Thyroid gland (tissue), 4 donors: ENCODE data around the gene IL22RA1. TPM values are rescaled to one million over a fixed set of nuclear protein-coding genes. Genes with fewer than 3 reads are reported as not detected.

Experiments used
- DNase-seq, 2 donors: peaks; one replicate each; pipeline ENCODE4 v3.0.0-alpha.2; 2019
- H3K27ac ChIP-seq, 3 donors: fragments of 200-600 bp; sonication (generic); 1 replicate in 2 of 3; 2 replicates in 1 of 3; pipeline ENCODE4 v1.5.1; 2016 to 2019; ENCODE audit warnings: mild to moderate bottlenecking in 1 of 3, moderate library complexity in 1 of 3
- H3K27me3 ChIP-seq: fragments of 200-600 bp; sonication (generic); one replicate; pipeline ENCODE4 v1.5.1; 2019
- H3K36me3 ChIP-seq, 2 donors: fragments of 200-600 bp; sonication (generic); one replicate each; pipeline ENCODE4 v1.5.1; 2016 to 2019
- H3K4me1 ChIP-seq, 2 donors: fragments of 200-600 bp; sonication (generic); one replicate each; pipeline ENCODE4 v1.5.1; 2017 to 2019
- H3K4me3 ChIP-seq, 3 donors: fragments of 200-600 bp; sonication (generic); replicated peaks in 1 of 3; 1 replicate in 2 of 3; 2 replicates in 1 of 3; pipeline ENCODE4 v1.5.1; 2016; ENCODE audit warnings: mild to moderate bottlenecking in 1 of 3
- H3K9me3 ChIP-seq: fragments of 200-600 bp; sonication (generic); one replicate; pipeline ENCODE4 v1.5.1; 2017
- POLR2A ChIP-seq, 2 donors: fragments of 450-650 bp; IDR thresholded peaks; one replicate each; pipeline ENCODE4 v1.6.1; 2017; ENCODE audit warnings: antibody characterized with exemption in 2 of 2, mild to moderate bottlenecking in 2 of 2, moderate library complexity in 1 of 2
- WGBS, 2 donors: methylation state at CpG; one replicate each; pipeline ENCODE4 v1.1.5; 2017; 5-methylcytosine and 5-hydroxymethylcytosine counted together
- intact Hi-C: fragments of 100-400 bp; cut with DNase I; formaldehyde crosslinking; loops from one replicate; pipeline ENCODE4 v1.15.1; 2023
- total RNA-seq, 4 donors: library from RNA; depleted of rRNA; stranded (reverse); fragments of >200 nt; gene quantifications; one replicate each; pipeline ENCODE4 v1.2.3, GENCODE V29; 2016
- TF ChIP-seq, protein P1 (sequence below), 6 experiments: fragments of 200-600 bp in 3 of 6; fragments of 450-650 bp in 3 of 6; sonication (generic) in 3 of 6; IDR thresholded peaks; one replicate each; pipeline ENCODE4 v1.5.1; 2016 to 2019; ENCODE audit warnings: antibody characterized with exemption in 6 of 6, mild to moderate bottlenecking in 2 of 6, inconsistent platforms in 1 of 6, moderate library complexity in 1 of 6

The IL22RA1 gene
- total RNA-seq, 4 donors from 2014 or later: 1.1 TPM; not detected in 3

DNA sequence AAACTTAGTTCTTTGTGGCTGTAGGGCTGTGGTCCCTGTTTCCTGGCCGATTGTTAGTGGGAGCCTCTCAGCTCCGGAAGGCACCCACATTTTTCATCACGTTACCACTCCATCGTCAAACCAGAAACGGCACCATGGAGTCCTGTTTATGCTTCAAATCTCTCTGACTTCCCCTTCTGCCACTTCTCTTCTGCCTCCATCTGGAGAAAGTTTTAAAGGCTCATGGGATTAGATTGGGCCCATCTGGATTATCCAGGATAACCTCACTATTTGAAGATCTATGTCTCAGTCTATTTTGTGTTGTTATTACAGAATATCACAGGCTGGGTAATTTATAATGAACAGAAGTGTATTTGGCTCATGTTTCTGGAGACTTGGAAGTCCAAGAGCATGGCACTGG is 19.3 kb upstream of the IL22RA1 start:
- no peak for TF ChIP-seq POLR2A (IDR thresholded peaks at IDR 0.05)
- TF ChIP-seq, protein P1, sequence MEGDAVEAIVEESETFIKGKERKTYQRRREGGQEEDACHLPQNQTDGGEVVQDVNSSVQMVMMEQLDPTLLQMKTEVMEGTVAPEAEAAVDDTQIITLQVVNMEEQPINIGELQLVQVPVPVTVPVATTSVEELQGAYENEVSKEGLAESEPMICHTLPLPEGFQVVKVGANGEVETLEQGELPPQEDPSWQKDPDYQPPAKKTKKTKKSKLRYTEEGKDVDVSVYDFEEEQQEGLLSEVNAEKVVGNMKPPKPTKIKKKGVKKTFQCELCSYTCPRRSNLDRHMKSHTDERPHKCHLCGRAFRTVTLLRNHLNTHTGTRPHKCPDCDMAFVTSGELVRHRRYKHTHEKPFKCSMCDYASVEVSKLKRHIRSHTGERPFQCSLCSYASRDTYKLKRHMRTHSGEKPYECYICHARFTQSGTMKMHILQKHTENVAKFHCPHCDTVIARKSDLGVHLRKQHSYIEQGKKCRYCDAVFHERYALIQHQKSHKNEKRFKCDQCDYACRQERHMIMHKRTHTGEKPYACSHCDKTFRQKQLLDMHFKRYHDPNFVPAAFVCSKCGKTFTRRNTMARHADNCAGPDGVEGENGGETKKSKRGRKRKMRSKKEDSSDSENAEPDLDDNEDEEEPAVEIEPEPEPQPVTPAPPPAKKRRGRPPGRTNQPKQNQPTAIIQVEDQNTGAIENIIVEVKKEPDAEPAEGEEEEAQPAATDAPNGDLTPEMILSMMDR (IDR thresholded peaks at IDR 0.05): no peak
- H3K4me3 ChIP-seq: no peak overlapping the region
- intact Hi-C loops: no loop called here
- no peak for DNase-seq
- no peak overlapping the region for H3K27ac ChIP-seq
- WGBS, 2 donors: 84 to 89% methylated on average over 5 of the region's 5 CpGs
- H3K4me1 ChIP-seq: peaks cover 0 to 3% of the 10 kb centered on the region in 2 donors
- no peaks in the 10 kb centered on the region for H3K9me3 ChIP-seq
- no peaks in the 10 kb centered on the region for H3K27me3 ChIP-seq
- H3K36me3 ChIP-seq: peaks cover 0 to 1% of the 10 kb centered on the region in 2 donors

DNA sequence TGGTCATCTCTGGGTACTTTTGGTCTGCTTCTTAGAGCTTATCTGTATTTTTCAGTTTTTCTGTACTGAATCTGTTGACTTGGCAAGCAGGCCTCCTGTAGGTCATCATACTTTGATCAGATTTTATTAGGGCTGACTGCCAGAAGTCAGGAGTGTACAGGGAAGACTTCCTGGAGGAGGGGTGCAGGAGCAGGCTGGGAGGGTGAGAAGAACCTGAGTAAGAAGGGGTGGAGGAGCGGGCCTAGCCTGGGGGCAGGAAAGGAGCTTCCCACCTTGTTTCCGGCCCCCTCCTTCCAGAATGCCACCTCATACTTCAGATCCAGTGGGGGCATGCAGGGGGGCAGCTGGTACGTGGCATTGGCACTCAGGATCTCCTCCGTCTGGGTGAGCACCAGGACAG is 18.3 kb upstream of the IL22RA1 start:
- 87 to 90% methylated on average over 4 of the region's 4 CpGs for WGBS, 2 donors
- Histone ChIP-seq H3K4me3 (no peak overlapping the region), H3K27me3 (no peaks in the 10 kb centered on the region), H3K27ac (no peak overlapping the region), H3K36me3 (peaks cover 3 to 5% of the 10 kb centered on the region in 2 donors), H3K4me1 (peaks cover 0 to 3% of the 10 kb centered on the region in 2 donors), H3K9me3 (no peaks in the 10 kb centered on the region)
- no peak for TF ChIP-seq POLR2A (IDR thresholded peaks at IDR 0.05)
- no peak for DNase-seq
- intact Hi-C loops: no loop called here

DNA sequence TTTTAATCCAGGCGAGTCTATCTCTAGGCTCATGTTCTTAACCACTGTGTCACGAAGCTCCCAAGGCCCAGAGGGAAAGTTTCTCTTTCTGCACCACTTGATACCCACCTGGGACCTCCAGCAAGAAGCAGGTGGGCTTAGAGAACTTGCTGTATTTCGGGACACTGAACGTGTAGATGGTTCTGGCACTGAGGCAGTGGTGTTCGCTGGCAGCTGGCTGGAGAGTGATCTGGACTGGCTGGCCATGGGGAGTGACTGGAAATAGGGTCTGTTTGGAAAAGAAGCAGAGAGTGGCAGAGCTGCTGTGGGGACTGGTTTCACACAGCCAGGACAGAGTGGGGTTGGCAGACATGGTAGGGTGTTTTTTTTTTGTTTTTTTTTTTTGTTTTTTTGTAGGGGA is 16.4 kb upstream of the IL22RA1 start:
- intact Hi-C loops: no loop called here
- Histone ChIP-seq H3K4me3 (no peak overlapping the region), H3K27me3 (no peaks in the 10 kb centered on the region), H3K27ac (no peak overlapping the region), H3K4me1 (peaks cover 8 to 11% of the 10 kb centered on the region in 2 donors), H3K9me3 (no peaks in the 10 kb centered on the region), H3K36me3 (peaks cover 3 to 5% of the 10 kb centered on the region in 2 donors)
- 90 to 93% methylated on average over 5 of the region's 5 CpGs for WGBS, 2 donors
- no peak for DNase-seq
- TF ChIP-seq, protein P1 (IDR thresholded peaks at IDR 0.05): no peak
- TF ChIP-seq POLR2A (IDR thresholded peaks at IDR 0.05): no peak

DNA sequence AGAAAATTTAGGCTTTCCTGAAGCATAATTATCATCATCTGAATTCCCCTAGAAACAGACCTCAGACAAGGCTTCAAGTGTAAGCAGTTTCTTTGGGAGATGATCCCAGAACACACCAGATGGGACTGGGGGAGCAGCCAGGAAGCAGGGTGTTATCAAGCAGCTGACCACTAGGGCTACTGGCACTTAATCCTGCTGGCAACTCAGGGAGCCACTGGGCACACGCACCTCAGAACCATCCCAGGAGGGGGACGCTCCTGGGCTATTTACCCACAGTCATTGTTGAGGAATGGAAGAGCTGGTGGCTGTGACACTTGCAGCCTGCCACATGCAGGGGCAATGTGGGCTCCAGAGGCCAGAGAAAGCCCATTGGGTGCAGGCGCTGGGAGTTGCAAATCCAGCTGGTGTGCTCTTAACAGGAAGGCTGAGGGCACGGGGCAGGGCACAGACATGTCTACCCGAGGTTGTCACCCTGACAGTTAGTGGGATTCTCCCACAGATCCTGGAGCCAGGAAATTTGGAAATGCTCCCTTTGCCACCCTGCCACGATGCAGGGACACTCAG is 15.1 kb upstream of the IL22RA1 start:
- TF ChIP-seq, protein P1 (IDR thresholded peaks at IDR 0.05): no peak
- TF ChIP-seq POLR2A (IDR thresholded peaks at IDR 0.05): no peak
- no peak overlapping the region for H3K27ac ChIP-seq
- no peak for DNase-seq
- no peaks in the 10 kb centered on the region for H3K27me3 ChIP-seq
- intact Hi-C loops: no loop called here
- 67 to 97% methylated on average over 1 to 6 of the region's 6 CpGs for WGBS, 2 donors
- no peak overlapping the region for H3K4me3 ChIP-seq
- peaks cover 3 to 5% of the 10 kb centered on the region in 2 donors for H3K36me3 ChIP-seq
- no peaks in the 10 kb centered on the region for H3K9me3 ChIP-seq
- peaks cover 8% of the 10 kb centered on the region in 2 donors for H3K4me1 ChIP-seq

DNA sequence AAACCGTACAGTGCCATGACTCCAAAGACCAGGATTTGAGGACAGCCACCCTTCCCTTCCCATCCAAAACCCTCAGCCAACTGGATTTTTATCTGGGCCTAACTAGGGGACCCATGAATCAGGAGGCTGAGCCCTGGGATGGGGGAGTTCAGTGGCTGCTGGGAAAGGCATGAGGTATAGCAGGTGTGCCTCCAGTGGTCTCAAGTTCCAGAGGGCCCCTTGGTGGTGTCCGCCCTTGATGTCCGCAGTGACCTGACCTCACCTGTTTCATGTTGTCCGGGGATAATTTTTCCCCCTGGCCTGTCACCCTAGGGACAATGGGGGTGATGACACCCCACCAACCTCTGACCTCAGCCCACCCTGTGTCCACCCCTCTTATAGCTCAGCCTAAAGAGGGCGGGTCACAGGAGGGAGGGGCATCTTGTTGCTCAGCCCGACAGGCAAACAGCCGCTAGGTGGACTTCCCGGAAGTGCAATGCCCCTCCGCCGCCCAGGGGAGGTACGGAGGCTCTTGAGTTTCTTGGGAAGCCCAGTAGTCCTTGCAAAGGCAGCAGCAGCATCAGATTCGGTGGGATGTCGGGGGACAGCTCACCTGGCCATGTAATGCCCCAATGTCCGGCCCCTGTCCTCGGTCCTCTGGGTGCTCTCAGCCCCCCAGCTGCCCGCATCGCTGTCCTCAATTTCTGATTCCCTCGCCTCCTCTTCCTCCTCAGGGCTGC is 13.8 kb upstream of the IL22RA1 start:
- H3K9me3 ChIP-seq: no peaks in the 10 kb centered on the region
- TF ChIP-seq, protein P1 (IDR thresholded peaks at IDR 0.05): no peak
- no peak for TF ChIP-seq POLR2A (IDR thresholded peaks at IDR 0.05)
- no peak overlapping the region for H3K4me3 ChIP-seq
- H3K36me3 ChIP-seq: peaks cover 3 to 5% of the 10 kb centered on the region in 2 donors
- H3K4me1 ChIP-seq: peaks cover 8% of the 10 kb centered on the region in 2 donors
- intact Hi-C loops: no loop called here
- no peak overlapping the region for H3K27ac ChIP-seq
- DNase-seq: no peak
- H3K27me3 ChIP-seq: no peaks in the 10 kb centered on the region
- 95 to 96% methylated on average over 13 to 16 of the region's 18 CpGs for WGBS, 2 donors
